GM18511 (cell line): Measurements from ENCODE around the gene TYSND1.
A peak's percentile ranks its signal among the peaks of the same experiment; 100 is the strongest.
"Not testable (repeated sequence)": the region's sequence is repeated elsewhere in the genome, so short reads cannot be mapped to it uniquely, and the experiment has no call there.

Source experiments
- ATAC-seq: cut with Tn5 transposase; IDR thresholded peaks from one replicate; pipeline ENCODE4 v1.9.1; 2021; ENCODE audit warnings: mild to moderate bottlenecking, moderate library complexity; ENCODE audit not compliant: unreplicated experiment

TYSND1 gene, protein sequence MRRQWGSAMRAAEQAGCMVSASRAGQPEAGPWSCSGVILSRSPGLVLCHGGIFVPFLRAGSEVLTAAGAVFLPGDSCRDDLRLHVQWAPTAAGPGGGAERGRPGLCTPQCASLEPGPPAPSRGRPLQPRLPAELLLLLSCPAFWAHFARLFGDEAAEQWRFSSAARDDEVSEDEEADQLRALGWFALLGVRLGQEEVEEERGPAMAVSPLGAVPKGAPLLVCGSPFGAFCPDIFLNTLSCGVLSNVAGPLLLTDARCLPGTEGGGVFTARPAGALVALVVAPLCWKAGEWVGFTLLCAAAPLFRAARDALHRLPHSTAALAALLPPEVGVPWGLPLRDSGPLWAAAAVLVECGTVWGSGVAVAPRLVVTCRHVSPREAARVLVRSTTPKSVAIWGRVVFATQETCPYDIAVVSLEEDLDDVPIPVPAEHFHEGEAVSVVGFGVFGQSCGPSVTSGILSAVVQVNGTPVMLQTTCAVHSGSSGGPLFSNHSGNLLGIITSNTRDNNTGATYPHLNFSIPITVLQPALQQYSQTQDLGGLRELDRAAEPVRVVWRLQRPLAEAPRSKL

DNA sequence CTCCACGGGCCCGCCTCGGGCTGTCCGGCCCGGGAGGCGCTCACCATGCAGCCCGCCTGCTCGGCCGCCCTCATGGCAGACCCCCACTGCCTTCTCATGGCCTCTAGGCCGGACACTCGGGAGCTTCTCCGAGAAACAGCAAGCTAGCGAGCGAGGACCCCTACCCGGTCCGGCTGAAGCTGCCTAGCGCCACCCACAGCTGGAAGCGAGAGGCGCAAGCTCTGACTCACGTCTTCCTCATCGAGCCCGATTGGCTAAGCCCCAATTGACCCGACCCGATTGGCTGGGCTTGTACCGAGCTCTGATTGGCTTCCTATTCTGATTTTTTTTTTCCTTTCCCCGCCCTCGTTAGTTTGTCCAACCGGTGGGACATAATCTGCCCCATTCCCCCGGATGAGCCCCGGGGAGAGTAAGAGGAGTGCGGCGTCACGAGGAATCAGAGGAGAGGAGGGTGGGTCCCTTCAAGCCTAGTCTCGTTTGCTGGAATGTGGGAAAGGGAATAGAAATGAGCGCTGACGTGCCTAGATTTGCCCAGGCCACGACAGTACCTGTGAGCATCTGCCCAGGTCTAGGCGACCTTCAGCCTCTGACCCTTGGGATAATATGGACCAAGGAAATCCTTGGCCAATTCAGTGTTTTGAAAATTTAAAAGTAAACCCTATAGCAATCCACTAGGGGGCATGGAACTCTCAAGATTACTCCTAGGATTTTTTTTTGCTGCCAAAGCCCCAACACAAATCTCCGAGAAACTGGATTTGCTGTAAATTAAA, at the start of gene TYSND1:
Gene TYSND1, minus strand, starts transcription at position 212 of the 770 bp plus-strand sequence. Its CDS starts 114 bp downstream, at position 98.
- ATAC-seq = peak; percentile 93

DNA sequence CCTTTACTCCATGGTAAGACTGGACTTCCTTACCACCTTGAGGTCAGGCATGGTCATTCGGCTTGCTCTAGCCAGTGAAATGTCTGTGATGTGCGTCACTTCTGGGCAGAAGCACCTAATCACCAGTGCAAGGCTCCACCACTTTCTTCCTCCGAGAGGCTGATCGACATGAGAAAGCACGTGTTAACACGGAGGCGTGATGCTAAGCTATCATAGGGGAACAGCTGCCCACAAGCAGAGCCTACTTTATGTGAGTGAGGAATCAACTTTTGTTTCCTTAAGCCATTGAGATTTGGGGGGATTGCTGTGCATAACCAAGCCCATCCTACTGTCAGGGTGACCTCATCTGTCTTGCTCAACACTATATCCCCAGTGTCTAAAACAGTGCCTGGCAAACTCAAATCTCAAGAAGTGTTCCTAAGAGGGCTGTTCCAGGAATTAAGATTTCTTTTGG, 46.9 kb upstream of the TYSND1 start:
- no peak for ATAC-seq

DNA sequence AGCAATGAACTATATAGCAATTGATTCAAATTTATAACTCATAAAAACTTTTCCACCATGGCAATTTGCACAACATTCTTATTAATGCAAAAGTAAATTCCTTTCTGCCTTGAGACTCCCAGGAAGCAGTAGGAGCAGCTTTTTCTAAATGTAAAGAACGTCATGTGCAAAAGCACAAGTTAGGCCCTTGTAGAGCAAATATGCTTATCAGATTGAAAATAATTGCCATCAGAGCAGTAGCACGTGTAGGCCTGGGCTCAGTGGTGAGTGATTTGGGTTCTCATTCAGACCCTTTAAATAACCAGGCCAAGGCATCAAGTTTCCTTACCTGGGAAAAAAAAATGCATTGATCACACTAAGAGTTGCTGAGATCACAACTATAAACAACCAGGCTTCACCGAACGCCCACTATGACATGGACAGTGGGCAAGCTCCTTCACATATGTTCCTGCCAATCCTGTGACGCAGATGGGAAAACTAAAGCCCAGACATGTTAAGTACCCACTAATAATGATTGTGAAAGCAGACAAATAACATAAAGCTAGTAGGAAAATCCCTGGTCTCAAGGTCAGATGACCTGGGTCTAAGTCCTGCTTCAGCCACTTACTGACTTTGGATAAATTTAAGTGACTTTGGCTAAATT, 45.9 kb upstream of the TYSND1 start:
- no peak for ATAC-seq

DNA sequence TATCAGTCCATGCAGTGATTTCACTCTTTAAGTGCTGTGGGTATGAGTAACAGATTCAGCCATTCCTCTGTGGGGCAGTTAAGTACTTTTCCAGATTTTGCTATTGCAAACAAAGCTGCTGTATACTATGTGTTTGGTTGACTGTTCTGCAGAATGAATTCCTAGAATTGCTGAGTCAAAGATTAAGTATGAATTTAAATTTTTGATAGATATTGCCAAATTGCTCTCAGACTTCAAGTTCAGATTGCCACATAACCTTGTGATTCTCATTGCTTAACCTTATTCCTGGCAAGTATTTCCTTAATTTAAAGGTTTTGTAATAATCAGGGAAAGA, 45.4 kb upstream of the TYSND1 start:
- ATAC-seq = no peak

DNA sequence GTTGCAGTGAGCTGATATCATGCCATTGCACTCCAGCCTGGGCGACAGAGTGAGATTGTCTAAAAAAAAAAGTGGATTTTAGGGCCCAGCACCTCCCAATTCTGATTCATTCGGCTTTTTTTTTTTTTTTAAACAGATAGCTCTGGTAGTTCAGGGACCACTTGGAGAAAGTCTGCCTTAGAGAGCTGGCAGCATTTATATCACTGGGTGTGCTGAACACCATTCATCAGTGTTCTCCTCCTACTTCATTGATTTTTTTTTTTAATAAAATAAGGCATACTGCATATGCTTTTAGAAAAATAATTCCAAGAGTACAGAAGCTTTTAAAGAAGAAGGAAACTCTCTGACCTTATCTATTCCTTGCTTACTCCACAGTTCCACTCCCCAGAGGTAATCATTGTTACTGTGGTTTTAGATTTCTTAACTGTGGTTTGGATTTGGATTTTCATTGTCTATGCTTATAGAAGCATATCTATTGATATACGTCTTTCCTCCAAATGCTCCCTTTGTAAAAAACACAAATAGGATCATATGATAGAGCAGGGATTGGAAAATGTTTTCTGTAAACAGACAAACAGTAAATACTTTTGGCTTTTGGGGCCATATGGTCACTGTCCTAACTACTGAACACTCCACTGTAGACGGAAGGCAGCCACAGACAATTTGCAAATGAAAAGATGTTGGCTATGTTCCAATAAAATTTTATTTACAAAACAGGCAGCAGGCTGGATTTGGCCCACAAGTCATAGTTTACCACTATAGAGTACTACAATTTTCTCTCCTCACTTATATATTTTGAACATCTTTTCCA, 44.9 kb upstream of the TYSND1 start:
- ATAC-seq = no peak

DNA sequence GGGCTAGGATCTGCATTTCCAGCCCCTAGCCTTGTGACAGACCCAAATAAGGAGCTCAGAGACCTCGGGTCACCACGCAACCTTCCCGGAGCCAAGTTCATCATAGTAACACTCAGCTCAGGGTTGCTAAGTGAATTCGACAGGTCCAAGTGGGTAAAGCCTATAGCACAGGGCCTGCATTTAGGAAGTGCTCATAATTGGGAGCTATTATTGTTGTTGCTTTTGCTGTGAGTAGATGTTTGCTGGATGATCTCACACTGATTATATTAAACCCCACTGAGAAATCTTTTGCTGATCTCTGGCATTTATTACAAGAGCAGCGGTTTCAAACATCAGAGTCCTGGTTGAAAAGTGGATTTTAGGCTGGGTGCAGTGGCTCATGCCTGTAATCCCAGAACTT, 44.1 kb upstream of the TYSND1 start:
- no peak for ATAC-seq

DNA sequence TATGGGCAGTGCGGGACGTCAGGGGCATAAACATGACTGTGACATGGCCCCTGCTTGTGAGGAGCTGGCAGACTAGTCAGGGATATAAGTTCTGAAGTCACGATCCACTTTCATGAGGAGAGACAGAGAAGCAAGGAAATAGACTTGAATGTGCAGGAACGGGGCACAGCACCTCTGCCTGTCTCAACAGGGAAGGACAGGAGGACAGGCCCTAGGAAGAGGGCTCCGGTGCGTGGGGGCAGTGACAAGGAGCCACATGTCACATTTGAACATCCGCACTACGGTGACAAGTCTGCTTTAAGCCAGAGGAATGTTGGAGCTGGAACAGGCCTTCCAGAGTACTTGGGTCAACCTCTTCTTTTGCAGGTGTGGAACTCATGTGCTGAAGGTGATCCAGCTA, 43.6 kb upstream of the TYSND1 start:
- no peak for ATAC-seq

DNA sequence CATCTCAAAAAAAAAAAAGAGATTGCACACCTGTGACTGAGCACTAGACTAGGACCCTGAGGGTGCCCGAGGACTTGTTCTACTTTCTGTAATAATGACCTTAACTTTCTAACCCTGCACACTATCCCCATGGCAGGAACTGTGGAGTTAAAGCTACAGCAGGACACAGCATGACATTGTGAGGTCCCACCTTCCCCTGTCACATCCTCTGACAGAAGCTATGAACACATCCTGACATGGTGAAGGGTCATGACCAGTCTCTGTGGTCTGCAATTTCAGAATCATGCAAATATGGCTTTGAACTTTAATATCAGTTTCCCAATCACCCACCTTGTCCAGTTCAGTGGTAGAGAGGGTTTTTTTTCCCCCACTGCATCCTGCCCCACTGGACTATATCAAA, 42.3 kb upstream of the TYSND1 start:
- no peak for ATAC-seq

DNA sequence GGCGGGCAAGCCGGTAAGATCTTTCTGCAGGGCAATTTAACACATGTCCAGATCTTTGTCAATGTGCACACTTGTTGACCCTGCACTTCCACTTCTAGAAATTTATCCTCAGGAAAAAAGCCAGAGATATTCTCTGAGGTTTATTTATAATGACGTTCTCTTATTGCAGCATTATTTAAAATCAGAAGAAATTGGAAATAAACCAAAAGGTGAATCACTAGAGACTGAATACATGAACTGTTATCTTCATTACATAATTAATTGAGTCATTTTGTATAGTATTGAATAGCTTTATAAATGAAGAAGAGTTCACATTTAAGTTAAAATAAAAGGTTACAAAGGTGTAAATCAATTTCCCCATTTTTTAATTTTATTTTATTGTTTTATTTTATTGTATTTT, 40.1 kb upstream of the TYSND1 start:
- no peak for ATAC-seq

DNA sequence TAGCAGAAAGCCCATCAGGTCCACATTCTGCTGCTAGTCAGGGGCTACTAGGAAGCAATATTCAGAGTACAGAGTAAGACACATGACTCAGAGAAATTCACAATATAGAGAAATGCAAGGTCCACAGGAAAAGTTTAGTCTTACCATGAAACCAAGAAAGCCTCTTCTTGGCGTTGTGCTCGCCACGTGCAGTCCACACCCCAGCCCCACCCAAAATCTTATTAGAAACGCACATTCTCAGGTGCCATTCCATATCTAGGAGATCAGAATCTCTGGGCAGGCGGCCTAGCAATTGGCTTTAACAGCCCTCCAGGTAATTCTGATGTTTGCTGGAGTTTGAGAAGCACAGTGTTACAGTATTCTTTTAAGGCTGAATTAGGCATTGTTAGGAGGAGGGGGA, 39.6 kb upstream of the TYSND1 start:
- ATAC-seq = no peak

DNA sequence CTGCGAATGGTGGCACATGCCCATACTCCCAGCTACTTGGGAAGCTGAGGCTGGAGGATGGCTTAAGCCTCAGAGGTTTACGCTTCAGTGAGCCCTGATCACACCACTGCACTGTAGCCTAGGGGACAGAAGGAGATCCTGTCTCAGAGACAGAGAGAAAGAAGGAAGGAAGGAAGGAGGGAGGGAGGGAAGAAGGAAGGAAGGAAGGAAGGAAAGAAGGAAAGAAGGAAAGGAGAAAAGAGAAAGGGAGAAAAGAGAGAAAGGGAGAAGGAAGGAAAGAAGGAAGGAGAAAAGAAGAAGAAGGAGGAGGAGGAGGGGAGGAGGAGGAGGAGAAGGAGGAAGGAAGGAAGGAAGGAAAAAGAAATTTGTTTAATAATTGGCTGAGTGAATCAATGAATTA, 36.8 kb upstream of the TYSND1 start:
- ATAC-seq = no peak

DNA sequence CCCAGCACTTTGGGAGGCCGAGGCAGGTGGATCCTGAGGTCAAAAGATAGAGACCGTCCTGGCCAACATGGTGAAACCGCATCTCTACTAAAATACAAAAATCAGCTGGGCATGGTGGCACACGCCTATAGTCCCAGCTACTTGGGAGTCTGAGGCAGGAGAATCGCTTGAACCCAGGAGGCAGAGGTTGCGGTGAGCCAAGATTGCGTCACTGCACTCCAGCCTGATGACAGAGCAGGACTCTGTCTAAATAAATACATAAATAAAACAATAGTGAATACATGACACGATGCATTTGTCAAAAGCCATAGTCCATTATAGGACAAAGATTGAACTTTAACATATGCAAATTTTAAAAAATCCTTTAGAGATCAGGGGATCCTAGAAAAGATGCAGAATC, 32.7 kb upstream of the TYSND1 start:
- not testable (repeated sequence) for ATAC-seq

DNA sequence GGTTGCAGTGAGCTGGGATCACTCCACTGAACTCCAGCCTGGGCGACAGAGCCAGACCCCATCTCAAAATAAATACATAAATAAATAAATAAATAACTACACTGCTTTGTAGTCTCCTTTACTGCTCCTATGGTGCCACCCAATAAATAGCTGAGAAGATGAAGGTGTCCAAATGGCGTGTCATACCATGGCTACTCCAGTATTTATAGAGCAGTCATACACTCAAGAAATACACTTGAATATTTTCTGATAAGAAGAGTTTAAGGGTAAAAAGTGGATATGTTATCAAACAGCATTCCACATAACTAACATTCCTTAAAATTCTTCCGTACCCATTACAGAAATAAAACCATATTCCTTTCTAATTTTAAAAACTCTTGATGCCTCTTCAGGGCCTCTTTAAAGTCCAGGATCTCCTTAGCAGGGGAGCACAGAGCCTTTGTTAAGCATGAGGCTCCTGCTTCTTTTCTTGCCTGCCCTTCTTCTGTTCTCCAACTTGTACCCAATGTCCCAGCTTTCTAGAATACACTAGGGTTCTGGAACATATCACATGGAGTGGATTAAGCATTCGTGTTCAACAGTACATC, 31.7 kb upstream of the TYSND1 start:
- no peak for ATAC-seq

DNA sequence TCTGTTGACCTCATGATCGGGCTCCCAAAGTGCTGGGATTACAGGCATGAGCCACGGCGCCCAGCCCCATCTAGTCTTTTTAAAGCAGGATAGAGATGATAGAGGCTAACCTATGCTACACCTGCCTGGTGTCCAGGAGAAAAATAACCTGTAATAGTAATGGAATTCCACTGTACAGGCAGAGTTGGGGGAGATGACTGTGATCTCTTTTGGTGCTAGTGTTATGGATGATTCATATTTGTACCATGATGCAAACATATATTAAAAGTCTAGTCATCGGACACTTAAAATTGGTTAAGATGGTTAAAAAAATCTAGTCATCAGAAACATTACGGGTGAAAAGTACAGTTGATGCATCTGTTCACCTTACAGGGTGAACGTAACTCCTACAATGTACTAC, 29.9 kb upstream of the TYSND1 start:
- no peak for ATAC-seq

DNA sequence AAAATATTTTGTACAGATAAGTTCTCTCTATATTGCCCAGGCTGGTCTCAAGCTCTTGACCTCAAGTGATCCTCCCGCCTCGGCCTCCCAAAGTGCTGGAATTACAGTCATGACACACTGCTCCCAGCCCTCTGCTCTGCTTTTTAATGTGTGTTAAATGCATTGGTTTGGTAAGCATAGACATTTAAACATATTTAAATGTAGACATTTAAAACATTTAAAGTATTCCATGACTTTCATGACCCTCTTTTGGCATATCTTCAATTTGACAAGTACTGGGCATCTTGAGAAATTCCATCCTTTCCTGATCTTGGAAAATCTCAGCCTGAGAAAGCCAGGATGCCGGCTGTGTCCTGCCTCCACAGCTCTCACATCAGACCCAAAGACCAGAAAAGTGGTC, 29.0 kb upstream of the TYSND1 start:
- no peak for ATAC-seq

DNA sequence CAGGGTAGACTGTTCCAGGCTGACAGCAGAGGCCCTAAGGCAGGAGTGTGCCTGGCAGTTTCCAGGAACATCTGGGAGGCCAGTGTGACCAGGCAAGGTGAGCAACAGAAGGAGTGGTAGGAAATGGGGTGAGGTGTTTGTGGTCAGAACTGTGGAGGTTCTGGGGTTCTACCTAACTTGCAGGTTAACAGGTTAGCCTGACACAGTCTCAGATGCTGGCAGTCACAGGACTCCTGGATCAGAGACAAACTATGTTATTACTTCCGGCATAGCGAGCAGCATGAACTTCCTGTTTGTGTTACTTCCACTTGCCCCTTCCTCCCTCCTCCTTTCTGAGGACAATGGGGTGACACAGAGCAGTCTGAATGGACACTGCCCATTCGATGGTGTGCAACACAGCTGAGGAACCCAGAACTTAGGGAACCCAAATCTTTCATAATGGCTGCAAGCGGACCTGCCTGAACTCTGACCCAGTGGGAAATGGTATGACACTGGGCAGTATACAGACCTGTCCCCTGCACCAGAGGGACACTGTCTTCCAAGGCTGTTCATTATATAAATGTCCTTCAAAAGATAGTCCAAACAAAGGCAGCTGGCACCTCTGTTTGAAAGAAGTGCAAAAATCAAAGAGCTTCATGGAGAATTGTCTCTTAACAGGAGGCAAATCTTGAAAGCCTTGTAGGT, 27.7 kb upstream of the TYSND1 start:
- no peak for ATAC-seq

DNA sequence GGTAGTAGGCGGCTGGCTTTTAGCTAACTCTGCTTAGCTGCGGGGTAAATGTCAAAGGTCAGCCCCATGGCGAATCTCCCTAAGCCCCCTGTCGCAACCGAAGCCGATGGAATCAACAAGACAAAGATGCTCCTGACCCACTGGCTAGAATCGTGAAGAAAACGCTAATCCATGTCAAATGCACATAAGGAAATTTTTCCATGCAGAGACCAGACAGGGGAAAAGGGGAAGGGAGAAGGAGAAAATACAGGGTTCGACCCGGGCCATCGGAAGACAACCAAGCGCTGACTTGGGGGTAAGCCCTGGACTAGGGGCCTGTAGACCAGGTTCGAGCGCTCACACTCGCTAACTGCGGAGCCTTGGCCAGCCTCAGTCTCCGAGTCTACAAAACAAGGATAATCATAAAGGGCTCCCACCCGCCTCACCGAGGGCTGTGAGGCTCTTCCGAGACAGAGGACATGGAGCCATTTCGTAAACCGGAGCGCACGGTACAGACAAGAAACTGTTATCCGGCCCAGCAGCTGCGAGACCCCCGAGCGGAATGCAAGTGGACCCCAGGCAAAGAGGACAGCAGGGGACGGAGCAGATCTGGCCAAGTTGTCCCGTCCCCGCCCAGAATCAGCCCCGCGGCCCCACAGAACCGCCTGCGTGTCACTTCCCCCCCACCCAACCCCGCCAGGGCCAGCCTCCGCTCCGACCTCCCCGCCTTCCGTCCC, 23.3 kb upstream of the TYSND1 start:
- ATAC-seq = peak; percentile 17

DNA sequence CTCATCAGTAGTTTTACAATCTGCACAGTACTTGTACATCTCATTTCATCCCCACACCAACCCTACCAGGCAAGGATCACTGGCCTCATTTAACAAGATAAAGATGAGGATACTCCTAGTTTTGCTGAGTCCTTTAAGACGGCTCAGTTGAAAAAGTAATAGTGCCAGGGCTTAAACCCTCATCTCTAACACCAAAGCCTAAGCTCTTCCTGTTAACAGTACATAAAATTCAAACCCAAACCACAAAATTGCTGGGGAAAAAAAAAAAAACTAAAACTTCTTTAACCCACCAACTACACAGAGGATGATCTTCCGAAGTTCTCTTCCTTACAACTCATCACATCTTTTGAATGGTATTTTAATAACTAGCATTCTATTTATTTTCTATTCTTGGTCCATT, 22.5 kb upstream of the TYSND1 start:
- ATAC-seq = no peak

DNA sequence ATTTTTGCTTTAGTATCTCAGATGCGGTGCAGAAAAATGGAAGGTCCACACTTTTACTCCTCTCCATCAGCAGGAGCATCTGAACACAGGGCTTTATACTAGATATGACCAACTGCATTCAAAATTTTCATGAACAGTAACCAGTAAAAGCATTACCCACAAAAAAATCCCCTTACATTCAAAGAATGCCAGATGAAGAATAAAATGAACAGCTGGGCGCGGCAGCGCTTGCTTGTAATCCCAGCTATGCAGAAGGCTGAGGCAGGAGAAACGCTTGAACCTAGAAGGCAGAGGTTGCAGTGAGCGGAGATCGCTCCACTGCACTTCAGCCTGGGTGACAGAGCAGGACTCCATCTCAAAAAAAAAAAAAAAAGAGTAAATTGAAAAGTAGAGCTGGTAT, 20.7 kb upstream of the TYSND1 start:
- no peak for ATAC-seq
